Progenitor cell of endocrine pancreas (in vitro differentiated cells): Measurements from ENCODE around the gene TBC1D25. TPM values are rescaled to one million over a fixed set of nuclear protein-coding genes. Genes with fewer than 3 reads are reported as not detected.
A peak's percentile ranks its signal among the peaks of the same experiment; 100 is the strongest.

Source experiments
- DNase-seq: peaks from one replicate; pipeline ENCODE4 v3.0.0; 2021; ENCODE audit warnings: low spot score; ENCODE audit not compliant: unreplicated experiment
- H3K27ac Mint-ChIP-seq: 2 replicates; pipeline ENCODE4 v1.8.0; 2021; ENCODE audit warnings: mild to moderate bottlenecking, moderate library complexity, mixed read lengths
- H3K27me3 Mint-ChIP-seq: 2 replicates; pipeline ENCODE4 v1.8.0; 2021; ENCODE audit warnings: mixed read lengths
- H3K36me3 Mint-ChIP-seq: 2 replicates; pipeline ENCODE4 v1.8.0; 2022; ENCODE audit warnings: mixed read lengths; ENCODE audit not compliant: insufficient read depth
- H3K4me1 Mint-ChIP-seq: 2 replicates; pipeline ENCODE4 v1.8.0; 2021; ENCODE audit warnings: low read depth, mixed read lengths
- H3K4me3 Mint-ChIP-seq: 2 replicates; pipeline ENCODE4 v1.8.0; 2021; ENCODE audit warnings: low read depth, mild to moderate bottlenecking, moderate library complexity, mixed read lengths
- H3K9me3 Mint-ChIP-seq: 2 replicates; pipeline ENCODE4 v1.8.0; 2021; ENCODE audit warnings: low read depth, mixed read lengths
- CTCF ChIP-seq: fragments of 200-600 bp; sonication (generic); IDR thresholded peaks from one replicate; pipeline ENCODE4 v1.5.0; 2021; ENCODE audit warnings: antibody characterized with exemption, mild to moderate bottlenecking; ENCODE audit not compliant: unreplicated experiment
- total RNA-seq: library from RNA; stranded (reverse); gene quantifications from 2 replicates; pipeline ENCODE4 v1.2.1, GENCODE V29; 2021

TBC1D25 gene
- total RNA-seq, 1 donor from 2014 or later, result 12.6 TPM

DNA sequence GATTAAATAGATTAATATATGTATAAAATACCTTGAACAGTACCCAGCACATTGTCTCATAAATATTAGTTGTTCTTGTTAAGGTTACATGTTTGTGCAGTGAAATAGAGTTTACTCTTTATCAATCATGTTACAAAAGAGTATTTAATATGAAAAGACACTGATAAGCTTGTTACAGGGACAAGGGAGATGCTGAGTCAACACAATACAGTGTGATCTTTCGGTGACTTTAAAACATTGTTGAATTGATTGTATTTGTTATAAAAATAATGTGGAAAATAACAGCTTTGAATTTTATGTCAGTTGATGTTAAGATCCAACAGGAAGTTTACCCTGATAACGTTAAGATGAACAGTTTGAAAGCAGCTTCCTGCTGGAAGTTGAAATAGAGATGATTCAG is 56.4 kb downstream of the TBC1D25 start:
- Mint-ChIP-seq H3K4me1 (peaks cover 4% of the 10 kb centered on the region), H3K36me3 (peaks cover 7% of the 10 kb centered on the region), H3K9me3 (peaks cover 7% of the 10 kb centered on the region), H3K4me3 (no peak overlapping the region), H3K27me3 (no peaks in the 10 kb centered on the region), H3K27ac (no peak overlapping the region)
- no peak for DNase-seq
- TF ChIP-seq CTCF, result no peak

GRCh38 chrX:48597353-48598264 is 58.1 kb downstream of the TBC1D25 start, which contains the start of gene WDR13:
Gene WDR13, plus strand, starts transcription at chrX:48597492. Its CDS starts 505 bp downstream, at chrX:48597997.
- Mint-ChIP-seq H3K36me3 (peaks cover 8% of the 10 kb centered on the region), H3K9me3 (peaks cover 3% of the 10 kb centered on the region), H3K4me3 (peak within 1 kb of the TSS; percentile 92), H3K27ac (peak within 1 kb of the TSS; percentile 98), H3K27me3 (no peaks in the 10 kb centered on the region), H3K4me1 (peaks cover 4% of the 10 kb centered on the region)
- DNase-seq, result peak; percentile 71
- no peak for TF ChIP-seq CTCF

GRCh38 chrX:48598614-48599013 is 59.1 kb downstream of the TBC1D25 start:
- peaks cover 3% of the 10 kb centered on the region for H3K9me3 Mint-ChIP-seq
- peaks cover 12% of the 10 kb centered on the region for H3K36me3 Mint-ChIP-seq
- H3K4me3 Mint-ChIP-seq, result peak overlapping the region; percentile 92
- H3K27ac Mint-ChIP-seq, result no peak overlapping the region
- no peaks in the 10 kb centered on the region for H3K27me3 Mint-ChIP-seq
- no peak for TF ChIP-seq CTCF
- H3K4me1 Mint-ChIP-seq, result peaks cover 4% of the 10 kb centered on the region
- DNase-seq, result no peak

DNA sequence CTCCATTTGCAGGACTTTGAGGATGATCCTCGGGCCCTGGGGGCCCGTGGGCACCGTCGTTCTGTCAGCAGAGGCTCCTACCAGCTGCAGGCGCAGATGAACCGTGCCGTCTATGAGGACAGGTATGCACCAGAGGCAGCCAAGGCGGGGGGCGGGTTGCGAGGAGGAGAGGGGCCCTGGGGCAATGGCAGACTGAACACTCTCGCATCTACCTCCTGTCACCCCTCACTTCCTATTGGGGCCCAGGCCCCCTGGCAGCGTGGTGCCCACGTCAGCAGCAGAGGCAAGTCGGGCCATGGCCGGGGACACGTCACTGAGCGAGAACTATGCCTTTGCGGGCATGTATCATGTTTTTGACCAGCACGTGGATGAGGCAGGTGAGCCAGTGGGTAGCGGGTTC is 59.8 kb downstream of the TBC1D25 start:
- Mint-ChIP-seq H3K27me3 (no peaks in the 10 kb centered on the region), H3K4me3 (no peak overlapping the region), H3K9me3 (peaks cover 3% of the 10 kb centered on the region), H3K4me1 (peaks cover 4% of the 10 kb centered on the region), H3K27ac (no peak overlapping the region), H3K36me3 (peaks cover 12% of the 10 kb centered on the region)
- TF ChIP-seq CTCF, result no peak
- no peak for DNase-seq

- Mint-ChIP-seq H3K27ac (no peak overlapping the region), H3K9me3 (peaks cover 5% of the 10 kb centered on the region), H3K27me3 (no peaks in the 10 kb centered on the region), H3K4me1 (peaks cover 4% of the 10 kb centered on the region), H3K36me3 (peaks cover 15% of the 10 kb centered on the region), H3K4me3 (no peak overlapping the region)
- no peak for DNase-seq
- TF ChIP-seq CTCF, result no peak
These were observed 60.7 kb downstream of the TBC1D25 start for GRCh38 chrX:48600226-48600625.
